Activated T-cell treated with anti-CD3 and anti-CD28 coated beads for 4 hours (primary cell): Measurements from ENCODE around the gene KANSL1.

ENCODE experiments used
- DNase-seq: peaks from one replicate; pipeline ENCODE4 v3.0.0-alpha.2; 2020

Gene KANSL1

GRCh38 chr17:45992904-45993303 lies 200.3 kb downstream of the KANSL1 start:
- DNase-seq: no peak

GRCh38 chr17:45992175-45992574 lies 201.1 kb downstream of the KANSL1 start:
- DNase-seq: no peak

- DNase-seq: no peak
These were observed 201.9 kb downstream of the KANSL1 start for GRCh38 chr17:45991341-45991740.

GRCh38 chr17:45990886-45991285 lies 202.3 kb downstream of the KANSL1 start:
- DNase-seq: no peak

- no peak for DNase-seq
These were observed 203.5 kb downstream of the KANSL1 start for GRCh38 chr17:45989759-45990158.

- DNase-seq: no peak
These were observed 205.5 kb downstream of the KANSL1 start for GRCh38 chr17:45987706-45988105.

GRCh38 chr17:45986056-45986455 lies 207.2 kb downstream of the KANSL1 start:
- no peak for DNase-seq

- DNase-seq: no peak
These were observed 207.8 kb downstream of the KANSL1 start for GRCh38 chr17:45985447-45985846.

GRCh38 chr17:45984368-45984767 lies 208.9 kb downstream of the KANSL1 start:
- no peak for DNase-seq

- no peak for DNase-seq
These were observed 209.5 kb downstream of the KANSL1 start for GRCh38 chr17:45983614-45984310.

GRCh38 chr17:45982791-45983613 lies 210.2 kb downstream of the KANSL1 start:
- DNase-seq: no peak

- no peak for DNase-seq
These were observed 211.9 kb downstream of the KANSL1 start for GRCh38 chr17:45981306-45981705.

- DNase-seq: no peak
These were observed 212.4 kb downstream of the KANSL1 start for GRCh38 chr17:45980855-45981254.
